ENCODE results near the gene C11orf91.
"Not testable (repeated sequence)": the region's sequence is repeated elsewhere in the genome, so short reads cannot be mapped to it uniquely, and the experiment has no call there.

Gene C11orf91

GRCh38 chr11:33696931-33697638 is 3.5 kb downstream of the C11orf91 start:
- no peak for DNase-seq (ENCODE audit: low spot score)

- DNase-seq (ENCODE audit: low spot score): no peak
Observed at GRCh38 chr11:33696411-33696810, 4.2 kb downstream of the C11orf91 start.

- DNase-seq (ENCODE audit: low spot score): no peak
Observed at GRCh38 chr11:33695051-33695566, 5.5 kb downstream of the C11orf91 start.

- no peak for DNase-seq (ENCODE audit: low spot score)
Observed at GRCh38 chr11:33694346-33695050, 6.1 kb downstream of the C11orf91 start.

GRCh38 chr11:33692541-33692940 is 8.1 kb downstream of the C11orf91 start:
- no peak for DNase-seq (ENCODE audit: low spot score)

GRCh38 chr11:33692013-33692504 is 8.6 kb downstream of the C11orf91 start:
- DNase-seq (ENCODE audit: low spot score): peak; percentile 91

GRCh38 chr11:33691066-33691864 is 9.4 kb downstream of the C11orf91 start:
- no peak for DNase-seq (ENCODE audit: low spot score)

- DNase-seq (ENCODE audit: low spot score): peak; percentile 87
Observed at GRCh38 chr11:33690290-33691065, 10.1 kb downstream of the C11orf91 start.

GRCh38 chr11:33689501-33689900 is 11.1 kb downstream of the C11orf91 start:
- DNase-seq (ENCODE audit: low spot score): no peak

- no peak for DNase-seq (ENCODE audit: low spot score)
Observed at GRCh38 chr11:33689085-33689484, 11.5 kb downstream of the C11orf91 start.

- peak; percentile 69 for DNase-seq (ENCODE audit: low spot score)
Observed at GRCh38 chr11:33687733-33688479, 12.7 kb downstream of the C11orf91 start.

- no peak for DNase-seq (ENCODE audit: low spot score)
Observed at GRCh38 chr11:33685082-33685481, 15.5 kb downstream of the C11orf91 start.

- no peak for DNase-seq (ENCODE audit: low spot score)
Observed at GRCh38 chr11:33684003-33684706, 16.5 kb downstream of the C11orf91 start.

- no peak for DNase-seq (ENCODE audit: low spot score)
Observed at GRCh38 chr11:33682446-33682845, 18.2 kb downstream of the C11orf91 start.

- no peak for DNase-seq (ENCODE audit: low spot score)
Observed at GRCh38 chr11:33682019-33682418, 18.6 kb downstream of the C11orf91 start.

GRCh38 chr11:33678616-33679015 is 22.0 kb downstream of the C11orf91 start:
- not testable (repeated sequence) for DNase-seq (ENCODE audit: low spot score)

GRCh38 chr11:33674035-33674814 is 26.4 kb downstream of the C11orf91 start:
- no peak for DNase-seq (ENCODE audit: low spot score)

- DNase-seq (ENCODE audit: low spot score): no peak
Observed at GRCh38 chr11:33672273-33672672, 28.4 kb downstream of the C11orf91 start.

- no peak for DNase-seq (ENCODE audit: low spot score)
Observed at GRCh38 chr11:33670250-33671011, 30.2 kb downstream of the C11orf91 start.
